Sigmoid colon (tissue), 4 donors: ENCODE measurements around the gene HIVEP3.
"Not testable (repeated sequence)": the region's sequence is repeated elsewhere in the genome, so short reads cannot be mapped to it uniquely, and the experiment has no call there.

Experiments
- EP300 ChIP-seq, 4 donors: sonication (generic); formaldehyde crosslinking; IDR thresholded peaks; one replicate each; pipeline ENCODE4 v1.6.1; 2017; ENCODE audit warnings: antibody characterized with exemption in 4 of 4
- POLR2A ChIP-seq, 2 donors: fragments of 450-650 bp; IDR thresholded peaks; one replicate each; pipeline ENCODE4 v1.6.1; 2016; ENCODE audit warnings: antibody characterized with exemption in 2 of 2, mild to moderate bottlenecking in 2 of 2, moderate library complexity in 2 of 2
- POLR2AphosphoS5 ChIP-seq, 4 donors: sonication (generic); formaldehyde crosslinking; IDR thresholded peaks; one replicate each; pipeline ENCODE4 v1.6.1; 2017; ENCODE audit warnings: antibody characterized with exemption in 4 of 4
- TF ChIP-seq, protein P1 (sequence below), 4 experiments: fragments of 450-650 bp in 3 of 4; fragments of 200-600 bp in 1 of 4; IDR thresholded peaks; one replicate each; pipeline ENCODE4 v1.5.1; 2016 to 2019; ENCODE audit warnings: antibody characterized with exemption in 4 of 4, mild to moderate bottlenecking in 3 of 4, moderate library complexity in 2 of 4

- TF ChIP-seq, protein P1, sequence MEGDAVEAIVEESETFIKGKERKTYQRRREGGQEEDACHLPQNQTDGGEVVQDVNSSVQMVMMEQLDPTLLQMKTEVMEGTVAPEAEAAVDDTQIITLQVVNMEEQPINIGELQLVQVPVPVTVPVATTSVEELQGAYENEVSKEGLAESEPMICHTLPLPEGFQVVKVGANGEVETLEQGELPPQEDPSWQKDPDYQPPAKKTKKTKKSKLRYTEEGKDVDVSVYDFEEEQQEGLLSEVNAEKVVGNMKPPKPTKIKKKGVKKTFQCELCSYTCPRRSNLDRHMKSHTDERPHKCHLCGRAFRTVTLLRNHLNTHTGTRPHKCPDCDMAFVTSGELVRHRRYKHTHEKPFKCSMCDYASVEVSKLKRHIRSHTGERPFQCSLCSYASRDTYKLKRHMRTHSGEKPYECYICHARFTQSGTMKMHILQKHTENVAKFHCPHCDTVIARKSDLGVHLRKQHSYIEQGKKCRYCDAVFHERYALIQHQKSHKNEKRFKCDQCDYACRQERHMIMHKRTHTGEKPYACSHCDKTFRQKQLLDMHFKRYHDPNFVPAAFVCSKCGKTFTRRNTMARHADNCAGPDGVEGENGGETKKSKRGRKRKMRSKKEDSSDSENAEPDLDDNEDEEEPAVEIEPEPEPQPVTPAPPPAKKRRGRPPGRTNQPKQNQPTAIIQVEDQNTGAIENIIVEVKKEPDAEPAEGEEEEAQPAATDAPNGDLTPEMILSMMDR (IDR thresholded peaks at IDR 0.05) = not testable (repeated sequence)
- not testable (repeated sequence) for TF ChIP-seq POLR2A, EP300, POLR2AphosphoS5 (IDR thresholded peaks at IDR 0.05)
Measured at GRCh38 chr1:41951492-41951891, 32.8 kb upstream of the HIVEP3 start.
